ENCODE data around the gene TBX15. TPM values are rescaled to one million over a fixed set of nuclear protein-coding genes. Genes with fewer than 3 reads are reported as not detected.

The TBX15 gene
- total RNA-seq, 1 donor from 2014 or later: not detected

GRCh38 chr1:118970451-118970850, 17.7 kb downstream of the TBX15 start:
- no peaks in the 10 kb centered on the region for H3K9me3 Mint-ChIP-seq (ENCODE audit: low read depth)
- H3K27me3 Mint-ChIP-seq: peaks cover 68% of the 10 kb centered on the region
- H3K36me3 Mint-ChIP-seq (ENCODE audit: insufficient read depth): no peaks in the 10 kb centered on the region
- no peak for TF ChIP-seq CTCF (IDR thresholded peaks at IDR 0.05; ENCODE audit: unreplicated experiment)
- DNase-seq (ENCODE audit: low spot score, unreplicated experiment): no peak
- no peak overlapping the region for H3K27ac Mint-ChIP-seq
- no peak overlapping the region for H3K4me3 Mint-ChIP-seq (ENCODE audit: low read depth)
- no peaks in the 10 kb centered on the region for H3K4me1 Mint-ChIP-seq (ENCODE audit: low read depth)

GRCh38 chr1:118963456-118964430, 24.4 kb downstream of the TBX15 start:
- TF ChIP-seq CTCF (IDR thresholded peaks at IDR 0.05; ENCODE audit: unreplicated experiment): no peak
- Mint-ChIP-seq H3K4me1 (ENCODE audit: low read depth) (peaks cover 7% of the 10 kb centered on the region), H3K27ac (no peak overlapping the region), H3K27me3 (peaks cover 14% of the 10 kb centered on the region), H3K36me3 (ENCODE audit: insufficient read depth) (no peaks in the 10 kb centered on the region), H3K4me3 (ENCODE audit: low read depth) (no peak overlapping the region), H3K9me3 (ENCODE audit: low read depth) (no peaks in the 10 kb centered on the region)
- no peak for DNase-seq (ENCODE audit: low spot score, unreplicated experiment)

GRCh38 chr1:118963138-118963455, 25.0 kb downstream of the TBX15 start:
- Mint-ChIP-seq H3K4me3 (ENCODE audit: low read depth) (no peak overlapping the region), H3K27ac (no peak overlapping the region), H3K4me1 (ENCODE audit: low read depth) (peaks cover 7% of the 10 kb centered on the region), H3K36me3 (ENCODE audit: insufficient read depth) (no peaks in the 10 kb centered on the region), H3K27me3 (peaks cover 14% of the 10 kb centered on the region), H3K9me3 (ENCODE audit: low read depth) (no peaks in the 10 kb centered on the region)
- DNase-seq (ENCODE audit: low spot score, unreplicated experiment): no peak
- TF ChIP-seq CTCF (IDR thresholded peaks at IDR 0.05; ENCODE audit: unreplicated experiment): no peak

- no peak overlapping the region for H3K4me3 Mint-ChIP-seq (ENCODE audit: low read depth)
Observed at GRCh38 chr1:118961156-118961555, 27.0 kb downstream of the TBX15 start.

More at GRCh38 chr1:118961156-118961555, 27.0 kb downstream of the TBX15 start:
- Mint-ChIP-seq H3K4me1 (ENCODE audit: low read depth) (peaks cover 7% of the 10 kb centered on the region), H3K36me3 (ENCODE audit: insufficient read depth) (no peaks in the 10 kb centered on the region), H3K27ac (no peak overlapping the region), H3K9me3 (ENCODE audit: low read depth) (no peaks in the 10 kb centered on the region), H3K27me3 (peaks cover 11% of the 10 kb centered on the region)
- TF ChIP-seq CTCF (IDR thresholded peaks at IDR 0.05; ENCODE audit: unreplicated experiment): no peak
- no peak for DNase-seq (ENCODE audit: low spot score, unreplicated experiment)
